ENCODE measurements around the gene CD300LD.

The CD300LD gene

GRCh38 chr17:74623693-74624093 is 31.6 kb upstream of the CD300LD start, which contains the start of gene CD300E:
Gene CD300E (minus strand): TSS chr17:74623738. CDS start chr17:74623621, 117 bp downstream.
- DNase-seq (ENCODE audit: low read depth, low spot score), result no peak
- TF ChIP-seq, protein P1, sequence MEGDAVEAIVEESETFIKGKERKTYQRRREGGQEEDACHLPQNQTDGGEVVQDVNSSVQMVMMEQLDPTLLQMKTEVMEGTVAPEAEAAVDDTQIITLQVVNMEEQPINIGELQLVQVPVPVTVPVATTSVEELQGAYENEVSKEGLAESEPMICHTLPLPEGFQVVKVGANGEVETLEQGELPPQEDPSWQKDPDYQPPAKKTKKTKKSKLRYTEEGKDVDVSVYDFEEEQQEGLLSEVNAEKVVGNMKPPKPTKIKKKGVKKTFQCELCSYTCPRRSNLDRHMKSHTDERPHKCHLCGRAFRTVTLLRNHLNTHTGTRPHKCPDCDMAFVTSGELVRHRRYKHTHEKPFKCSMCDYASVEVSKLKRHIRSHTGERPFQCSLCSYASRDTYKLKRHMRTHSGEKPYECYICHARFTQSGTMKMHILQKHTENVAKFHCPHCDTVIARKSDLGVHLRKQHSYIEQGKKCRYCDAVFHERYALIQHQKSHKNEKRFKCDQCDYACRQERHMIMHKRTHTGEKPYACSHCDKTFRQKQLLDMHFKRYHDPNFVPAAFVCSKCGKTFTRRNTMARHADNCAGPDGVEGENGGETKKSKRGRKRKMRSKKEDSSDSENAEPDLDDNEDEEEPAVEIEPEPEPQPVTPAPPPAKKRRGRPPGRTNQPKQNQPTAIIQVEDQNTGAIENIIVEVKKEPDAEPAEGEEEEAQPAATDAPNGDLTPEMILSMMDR (IDR thresholded peaks at IDR 0.05; ENCODE audit: low read depth, low read length), result no peak

GRCh38 chr17:74619077-74619673 is 27.1 kb upstream of the CD300LD start:
- in situ Hi-C loops (cut with HindIII; ENCODE audit: low sequenced_read_pairs), result no loop called here
- TF ChIP-seq, protein P1 (IDR thresholded peaks at IDR 0.05; ENCODE audit: low read depth, low read length), result no peak

More at GRCh38 chr17:74623693-74624093, 31.6 kb upstream of the CD300LD start, which contains the start of gene CD300E:
- no peak within 1 kb of the TSS for H3K4me3 ChIP-seq (ENCODE audit: low read depth, low read length)
- in situ Hi-C loops (cut with HindIII; ENCODE audit: low sequenced_read_pairs), result no loop called here

GRCh38 chr17:74618451-74618850 is 26.4 kb upstream of the CD300LD start:
- in situ Hi-C loops (cut with HindIII; ENCODE audit: low sequenced_read_pairs), result no loop called here
- TF ChIP-seq, protein P1 (IDR thresholded peaks at IDR 0.05; ENCODE audit: low read depth, low read length), result no peak
- no peak for DNase-seq (ENCODE audit: low read depth, low spot score)
- no peak overlapping the region for H3K4me3 ChIP-seq (ENCODE audit: low read depth, low read length)

More at GRCh38 chr17:74619077-74619673, 27.1 kb upstream of the CD300LD start:
- no peak overlapping the region for H3K4me3 ChIP-seq (ENCODE audit: low read depth, low read length)
- no peak for DNase-seq (ENCODE audit: low read depth, low spot score)

DNA sequence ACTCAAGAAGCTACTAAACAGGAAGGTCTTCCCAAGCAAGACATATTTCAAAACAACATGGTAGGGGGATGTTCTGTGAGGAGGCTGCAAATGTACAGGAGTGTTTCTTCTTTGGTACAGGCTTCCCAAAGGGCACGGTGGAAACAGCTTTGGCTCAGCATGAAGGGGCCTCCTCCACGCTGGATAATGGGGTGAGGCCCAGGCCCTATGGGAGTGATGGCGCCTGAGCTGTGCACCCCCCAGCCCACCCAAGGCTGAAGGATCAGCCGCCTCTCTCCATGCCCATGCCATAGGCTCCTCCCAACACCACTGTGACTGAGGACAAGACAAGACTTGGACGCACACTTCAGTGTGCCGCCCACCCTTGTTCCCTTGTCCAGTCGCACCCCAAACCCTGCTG is 24.6 kb upstream of the CD300LD start:
- TF ChIP-seq, protein P1 (IDR thresholded peaks at IDR 0.05; ENCODE audit: low read depth, low read length), result no peak

DNA sequence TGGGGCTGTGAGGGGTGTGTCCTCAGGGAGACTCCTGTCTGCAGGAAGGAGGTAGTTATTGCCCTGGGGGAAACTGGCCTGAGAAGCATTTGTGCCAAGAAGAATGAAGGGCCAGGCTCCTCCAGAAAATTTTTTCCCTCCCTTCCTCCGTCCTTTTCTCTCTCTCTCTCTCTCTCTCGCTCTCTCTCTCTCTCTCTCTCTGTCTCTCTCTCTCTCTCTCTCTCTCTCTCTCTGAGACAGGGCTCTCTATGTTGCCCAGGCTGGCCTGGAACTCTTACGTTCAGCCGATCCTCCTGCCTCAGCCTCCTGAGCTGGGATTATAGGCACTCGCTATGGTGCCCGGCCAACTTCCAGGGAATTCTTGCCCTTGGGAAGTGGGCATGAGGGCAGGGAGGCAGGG is 20.0 kb upstream of the CD300LD start:
- DNase-seq (ENCODE audit: low read depth, low spot score), result no peak
- TF ChIP-seq, protein P1 (IDR thresholded peaks at IDR 0.05; ENCODE audit: low read depth, low read length), result no peak
- in situ Hi-C loops (cut with HindIII; ENCODE audit: low sequenced_read_pairs), result no loop called here
- no peak overlapping the region for H3K4me3 ChIP-seq (ENCODE audit: low read depth, low read length)

More for the DNA sequence above, 24.6 kb upstream of the CD300LD start:
- DNase-seq (ENCODE audit: low read depth, low spot score), result no peak
- no peak overlapping the region for H3K4me3 ChIP-seq (ENCODE audit: low read depth, low read length)
- in situ Hi-C loops (cut with HindIII; ENCODE audit: low sequenced_read_pairs), result no loop called here

DNA sequence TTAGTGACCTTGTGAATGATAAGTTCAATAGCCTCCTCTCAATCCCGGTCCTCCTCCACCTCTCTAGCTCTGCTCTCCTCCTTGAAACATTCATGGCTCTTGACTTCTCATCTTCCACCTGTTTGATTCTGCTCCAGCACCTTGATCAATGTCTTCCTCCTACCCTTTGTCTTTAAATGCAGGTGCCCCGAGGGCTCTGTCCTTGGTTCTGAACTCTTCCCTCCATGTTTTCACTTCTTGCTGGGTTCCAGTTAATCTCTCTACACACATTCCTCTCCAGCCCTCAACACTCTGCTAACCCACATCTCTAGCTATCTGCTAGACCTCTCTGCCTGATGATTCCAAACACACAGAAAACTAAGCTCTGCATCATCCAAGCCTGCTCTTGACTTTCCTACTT is 18.0 kb upstream of the CD300LD start:
- in situ Hi-C loops (cut with HindIII; ENCODE audit: low sequenced_read_pairs), result no loop called here
- TF ChIP-seq, protein P1 (IDR thresholded peaks at IDR 0.05; ENCODE audit: low read depth, low read length), result no peak

More for the DNA sequence above, 18.0 kb upstream of the CD300LD start:
- no peak for DNase-seq (ENCODE audit: low read depth, low spot score)
- H3K4me3 ChIP-seq (ENCODE audit: low read depth, low read length), result no peak overlapping the region
